ENCODE data around the gene ZNF268.
A peak's percentile ranks its signal among the peaks of the same experiment; 100 is the strongest.

Gene ZNF268

GRCh38 chr12:133181238-133181959 is at the start of gene ZNF268:
Gene ZNF268 (plus strand): TSS chr12:133181495. CDS start chr12:133181998, 503 bp downstream.
- peak; percentile 80 for DNase-seq

- DNase-seq = no peak
Measured at GRCh38 chr12:133135747-133136146, 45.5 kb upstream of the ZNF268 start.

- DNase-seq = no peak
Measured at GRCh38 chr12:133145981-133146380, 35.3 kb upstream of the ZNF268 start.

GRCh38 chr12:133156125-133156690 is 25.1 kb upstream of the ZNF268 start:
- DNase-seq = no peak

GRCh38 chr12:133165776-133166175 is 15.5 kb upstream of the ZNF268 start:
- no peak for DNase-seq

GRCh38 chr12:133172491-133172890 is 8.8 kb upstream of the ZNF268 start:
- DNase-seq = no peak

- no peak for DNase-seq
Measured at GRCh38 chr12:133174901-133175300, 6.4 kb upstream of the ZNF268 start.

GRCh38 chr12:133180669-133181068 is 626 bp upstream of the ZNF268 start:
- no peak for DNase-seq

GRCh38 chr12:133190176-133190575 is 8.9 kb downstream of the ZNF268 start:
- no peak for DNase-seq

GRCh38 chr12:133192847-133193246 is 11.6 kb downstream of the ZNF268 start:
- DNase-seq = no peak

- no peak for DNase-seq
Measured at GRCh38 chr12:133201888-133202287, 20.6 kb downstream of the ZNF268 start.

- no peak for DNase-seq
Measured at GRCh38 chr12:133202493-133203343, 21.4 kb downstream of the ZNF268 start.

- no peak for DNase-seq
Measured at GRCh38 chr12:133203344-133204263, 22.3 kb downstream of the ZNF268 start.

- DNase-seq = no peak
Measured at GRCh38 chr12:133204264-133204603, 22.9 kb downstream of the ZNF268 start.

- DNase-seq = no peak
Measured at GRCh38 chr12:133206390-133206789, 25.1 kb downstream of the ZNF268 start.

GRCh38 chr12:133215724-133216123 is 34.4 kb downstream of the ZNF268 start:
- no peak for DNase-seq

- no peak for DNase-seq
Measured at GRCh38 chr12:133217219-133217618, 35.9 kb downstream of the ZNF268 start.

GRCh38 chr12:133220521-133220920 is 39.2 kb downstream of the ZNF268 start:
- DNase-seq = no peak

- DNase-seq = no peak
Measured at GRCh38 chr12:133221241-133221640, 39.9 kb downstream of the ZNF268 start.

- DNase-seq = no peak
Measured at GRCh38 chr12:133222211-133222610, 40.9 kb downstream of the ZNF268 start.

GRCh38 chr12:133225527-133225926 is 44.2 kb downstream of the ZNF268 start:
- DNase-seq = no peak

- no peak for DNase-seq
Measured at GRCh38 chr12:133226690-133227089, 45.4 kb downstream of the ZNF268 start.

All from activated effector memory CD4-positive, alpha-beta T cell treated with Interleukin-2 at 50 U/mL for 16 hours (primary cell).